Midbrain (tissue), 1 donor: ENCODE data around the gene ARHGAP23.

Experiments
- DNase-seq: peaks from one replicate; lab custom pipeline; 2025; lab: John Stamatoyannopoulos, UW

Gene ARHGAP23

GRCh38 chr17:38428112-38428642 lies at the start of gene ARHGAP23:
Gene ARHGAP23 (plus strand): TSS chr17:38428464. CDS start chr17:38428486, 22 bp downstream.
- DNase-seq: peak; percentile 79

GRCh38 chr17:38379448-38379847 lies 48.8 kb upstream of the ARHGAP23 start:
- DNase-seq: no peak

- no peak for DNase-seq
These were observed 33.2 kb upstream of the ARHGAP23 start for GRCh38 chr17:38395090-38395489.

- no peak for DNase-seq
These were observed 31.0 kb upstream of the ARHGAP23 start for GRCh38 chr17:38397227-38397626.

- no peak for DNase-seq
These were observed 28.0 kb upstream of the ARHGAP23 start for GRCh38 chr17:38400286-38400685.

GRCh38 chr17:38401459-38401858 lies 26.8 kb upstream of the ARHGAP23 start:
- DNase-seq: no peak

- DNase-seq: no peak
These were observed 25.4 kb upstream of the ARHGAP23 start for GRCh38 chr17:38402897-38403296.

GRCh38 chr17:38403491-38403890 lies 24.8 kb upstream of the ARHGAP23 start:
- DNase-seq: no peak

- DNase-seq: no peak
These were observed 23.9 kb upstream of the ARHGAP23 start for GRCh38 chr17:38404174-38404943.

GRCh38 chr17:38405654-38406053 lies 22.6 kb upstream of the ARHGAP23 start:
- no peak for DNase-seq

- DNase-seq: no peak
These were observed 18.1 kb upstream of the ARHGAP23 start for GRCh38 chr17:38410201-38410600.

- no peak for DNase-seq
These were observed 12.7 kb upstream of the ARHGAP23 start for GRCh38 chr17:38415250-38416194.

GRCh38 chr17:38416840-38417209 lies 11.4 kb upstream of the ARHGAP23 start:
- no peak for DNase-seq

GRCh38 chr17:38417210-38417951 lies 10.9 kb upstream of the ARHGAP23 start:
- no peak for DNase-seq

GRCh38 chr17:38418062-38418692 lies 10.1 kb upstream of the ARHGAP23 start:
- peak; percentile 17 for DNase-seq

- no peak for DNase-seq
These were observed 9.4 kb upstream of the ARHGAP23 start for GRCh38 chr17:38418693-38419507.

GRCh38 chr17:38419508-38419981 lies 8.7 kb upstream of the ARHGAP23 start:
- DNase-seq: no peak

- no peak for DNase-seq
These were observed 7.7 kb upstream of the ARHGAP23 start for GRCh38 chr17:38420518-38420917.

- DNase-seq: no peak
These were observed 7.0 kb upstream of the ARHGAP23 start for GRCh38 chr17:38421171-38421841.
